Coronary artery (tissue), 2 donors: ENCODE measurements around the gene CABP5.

Source experiments
- DNase-seq: peaks from one replicate; pipeline ENCODE4 v3.0.0-alpha.2; 2017; ENCODE audit warnings: low spot score
- H3K27ac ChIP-seq, 2 donors: fragments of 200-600 bp; sonication (generic); one replicate each; pipeline ENCODE4 v1.5.1; 2016 to 2019
- H3K4me3 ChIP-seq: fragments of 200-600 bp; sonication (generic); 2 replicates; pipeline ENCODE4 v1.5.1; 2016; ENCODE audit warnings: mild to moderate bottlenecking, moderate library complexity
- TF ChIP-seq, protein P1 (sequence below): fragments of 200-600 bp; sonication (generic); IDR thresholded peaks from one replicate; pipeline ENCODE4 v1.5.1; 2019; ENCODE audit warnings: antibody characterized with exemption

CABP5 gene

DNA sequence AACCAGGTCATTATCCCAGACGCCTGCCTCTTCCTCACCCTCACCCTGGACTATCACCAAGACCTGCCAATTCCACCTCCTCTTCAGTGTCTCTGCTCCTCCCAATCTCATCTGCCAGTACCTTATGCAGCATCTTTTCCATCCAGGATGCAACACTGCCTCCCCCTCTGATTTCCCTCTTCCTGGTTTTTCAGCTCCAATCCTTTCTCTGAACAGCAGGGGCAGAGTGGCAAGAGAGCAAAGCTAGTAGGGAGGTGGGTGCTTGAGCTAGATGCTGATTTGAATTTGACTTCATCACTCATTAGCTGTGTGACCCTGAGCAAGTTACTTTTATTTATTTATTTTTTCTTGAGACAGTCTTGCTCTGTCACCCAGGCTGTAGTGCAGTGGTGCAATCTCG lies 25.6 kb upstream of the CABP5 start:
- Histone ChIP-seq H3K4me3 (no peak overlapping the region), H3K27ac (no peak overlapping the region)
- DNase-seq: no peak
- TF ChIP-seq, protein P1, sequence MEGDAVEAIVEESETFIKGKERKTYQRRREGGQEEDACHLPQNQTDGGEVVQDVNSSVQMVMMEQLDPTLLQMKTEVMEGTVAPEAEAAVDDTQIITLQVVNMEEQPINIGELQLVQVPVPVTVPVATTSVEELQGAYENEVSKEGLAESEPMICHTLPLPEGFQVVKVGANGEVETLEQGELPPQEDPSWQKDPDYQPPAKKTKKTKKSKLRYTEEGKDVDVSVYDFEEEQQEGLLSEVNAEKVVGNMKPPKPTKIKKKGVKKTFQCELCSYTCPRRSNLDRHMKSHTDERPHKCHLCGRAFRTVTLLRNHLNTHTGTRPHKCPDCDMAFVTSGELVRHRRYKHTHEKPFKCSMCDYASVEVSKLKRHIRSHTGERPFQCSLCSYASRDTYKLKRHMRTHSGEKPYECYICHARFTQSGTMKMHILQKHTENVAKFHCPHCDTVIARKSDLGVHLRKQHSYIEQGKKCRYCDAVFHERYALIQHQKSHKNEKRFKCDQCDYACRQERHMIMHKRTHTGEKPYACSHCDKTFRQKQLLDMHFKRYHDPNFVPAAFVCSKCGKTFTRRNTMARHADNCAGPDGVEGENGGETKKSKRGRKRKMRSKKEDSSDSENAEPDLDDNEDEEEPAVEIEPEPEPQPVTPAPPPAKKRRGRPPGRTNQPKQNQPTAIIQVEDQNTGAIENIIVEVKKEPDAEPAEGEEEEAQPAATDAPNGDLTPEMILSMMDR: no peak

GRCh38 chr19:48064509-48064908 lies 20.6 kb upstream of the CABP5 start:
- Histone ChIP-seq H3K4me3 (no peak overlapping the region), H3K27ac (no peak overlapping the region)
- DNase-seq: no peak
- TF ChIP-seq, protein P1: no peak

DNA sequence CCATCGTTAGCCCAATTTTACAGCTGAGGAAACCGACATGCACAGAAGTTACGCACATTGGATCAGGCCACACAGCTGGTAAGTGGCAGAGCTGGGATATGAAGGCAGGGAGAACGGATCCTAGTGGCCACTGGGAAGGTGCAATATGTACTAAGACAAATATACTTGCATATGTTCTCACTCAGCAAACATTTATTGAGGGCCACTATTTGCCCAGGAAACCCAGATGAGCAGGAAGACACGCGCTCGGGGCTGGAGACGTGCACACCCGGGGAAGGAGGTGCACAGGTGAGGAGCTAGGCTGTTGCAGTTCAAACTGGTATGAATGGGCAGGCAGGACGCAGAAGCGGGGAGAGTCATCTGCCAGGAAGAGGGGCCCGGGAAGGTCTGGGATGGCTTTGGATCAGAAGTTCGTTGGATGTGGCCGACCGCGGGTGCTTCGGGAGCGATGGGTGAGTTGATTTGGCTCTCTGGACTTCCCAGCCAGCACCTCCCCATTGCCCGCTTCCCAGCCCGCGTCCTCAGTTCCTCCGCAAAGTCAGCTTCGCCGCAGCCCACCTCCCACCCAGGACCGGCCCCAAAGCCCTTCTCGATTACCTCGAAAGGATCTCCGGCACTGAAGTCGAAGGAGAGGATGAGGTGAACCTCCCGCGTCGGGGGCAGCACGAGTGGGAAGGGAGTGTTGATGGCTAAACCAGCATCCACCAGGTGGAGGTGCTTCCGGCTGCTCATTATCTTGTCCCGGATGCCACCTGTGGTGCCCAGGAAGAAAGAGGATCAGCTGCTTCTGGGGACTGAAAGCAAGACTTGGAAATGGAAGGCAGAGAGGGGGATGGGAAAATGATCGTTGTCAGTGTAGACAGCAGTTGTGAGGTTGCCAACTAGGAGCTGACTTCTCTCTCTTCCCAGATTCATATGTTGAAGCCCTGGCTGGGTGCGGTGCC lies 17.8 kb upstream of the CABP5 start:
- no peak overlapping the region for H3K4me3 ChIP-seq
- TF ChIP-seq, protein P1: no peak
- H3K27ac ChIP-seq: no peak overlapping the region
- no peak for DNase-seq

GRCh38 chr19:48060381-48060780 lies 16.5 kb upstream of the CABP5 start:
- DNase-seq: no peak
- TF ChIP-seq, protein P1: no peak
- no peak overlapping the region for H3K27ac ChIP-seq
- H3K4me3 ChIP-seq: no peak overlapping the region

DNA sequence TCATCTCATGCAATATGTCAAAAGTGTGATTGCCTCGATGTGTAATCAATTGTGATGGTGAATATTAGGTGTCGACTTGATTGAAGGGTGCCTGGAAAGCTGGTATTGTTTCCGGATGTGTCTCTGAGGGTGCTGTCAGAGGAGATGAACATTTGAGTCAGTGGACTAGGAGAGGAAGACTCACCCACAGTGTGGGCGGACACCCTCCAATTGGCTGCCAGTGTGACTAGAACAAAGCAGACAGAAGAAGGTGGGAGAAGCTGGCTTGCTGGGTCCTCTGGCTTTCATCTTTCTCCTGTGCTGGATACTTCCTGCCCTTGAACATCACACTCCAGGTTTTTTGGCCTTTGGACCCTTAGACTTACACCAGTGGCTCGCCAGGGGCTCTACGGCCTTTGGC lies 15.5 kb upstream of the CABP5 start:
- no peak for DNase-seq
- TF ChIP-seq, protein P1: no peak
- Histone ChIP-seq H3K27ac (no peak overlapping the region), H3K4me3 (no peak overlapping the region)

GRCh38 chr19:48053856-48054255 lies 10.0 kb upstream of the CABP5 start:
- DNase-seq: no peak
- TF ChIP-seq, protein P1: no peak
- Histone ChIP-seq H3K4me3 (no peak overlapping the region), H3K27ac (no peak overlapping the region)

DNA sequence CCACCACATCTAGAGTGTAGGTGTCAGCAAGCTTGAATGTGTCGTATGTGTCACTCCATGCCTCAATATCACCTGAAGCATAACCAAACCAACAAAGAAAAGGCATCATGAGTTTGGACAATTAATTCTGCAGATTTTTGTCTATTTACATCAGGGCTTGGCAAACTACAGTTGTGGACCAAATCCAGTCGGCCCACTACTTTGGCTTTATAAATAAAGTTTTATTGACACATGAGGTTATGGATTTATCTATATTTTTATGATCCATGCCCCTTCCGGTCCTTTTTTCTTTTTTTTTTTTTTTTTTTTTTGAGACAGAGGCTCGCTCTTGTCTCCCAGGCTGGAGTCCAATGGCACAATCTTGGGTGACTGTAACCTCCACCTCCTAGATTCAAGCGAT lies 9.2 kb upstream of the CABP5 start:
- no peak overlapping the region for H3K27ac ChIP-seq
- no peak for DNase-seq
- TF ChIP-seq, protein P1: no peak
- H3K4me3 ChIP-seq: no peak overlapping the region
